ENCODE measurements around the gene CD81. TPM values are rescaled to one million over a fixed set of nuclear protein-coding genes. Genes with fewer than 3 reads are reported as not detected.

The CD81 gene
- total RNA-seq, 1 experiment from 2014 or later = 134 TPM

DNA sequence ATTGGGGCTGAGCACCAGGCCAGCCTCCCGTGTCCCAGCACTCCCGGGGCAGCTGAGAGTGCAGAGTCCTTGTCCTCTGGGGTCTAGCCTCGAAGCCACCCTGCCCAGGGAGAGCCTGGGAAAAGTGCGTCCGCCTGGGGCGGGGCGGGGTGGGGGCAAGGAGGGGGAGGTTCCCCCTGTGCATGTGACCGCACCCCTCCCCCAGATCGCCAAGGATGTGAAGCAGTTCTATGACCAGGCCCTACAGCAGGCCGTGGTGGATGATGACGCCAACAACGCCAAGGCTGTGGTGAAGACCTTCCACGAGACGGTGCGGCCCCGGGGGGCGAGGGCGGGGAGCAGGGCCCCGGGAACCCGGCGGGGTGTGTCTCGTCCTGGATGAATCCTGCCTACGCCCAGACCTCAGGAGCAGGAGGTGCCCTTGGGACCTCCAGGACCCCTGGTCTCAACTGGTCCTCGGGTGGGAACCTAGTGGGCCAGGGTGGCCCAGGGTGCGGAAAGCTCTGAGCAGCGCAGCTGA, 18.2 kb downstream of the CD81 start:
- in situ Hi-C loops (cut with HindIII; ENCODE audit: low pct_unique_long_range_greater_than_20kb, low sequenced_read_pairs) = no loop called here
- DNase-seq (ENCODE audit: low read depth) = no peak

DNA sequence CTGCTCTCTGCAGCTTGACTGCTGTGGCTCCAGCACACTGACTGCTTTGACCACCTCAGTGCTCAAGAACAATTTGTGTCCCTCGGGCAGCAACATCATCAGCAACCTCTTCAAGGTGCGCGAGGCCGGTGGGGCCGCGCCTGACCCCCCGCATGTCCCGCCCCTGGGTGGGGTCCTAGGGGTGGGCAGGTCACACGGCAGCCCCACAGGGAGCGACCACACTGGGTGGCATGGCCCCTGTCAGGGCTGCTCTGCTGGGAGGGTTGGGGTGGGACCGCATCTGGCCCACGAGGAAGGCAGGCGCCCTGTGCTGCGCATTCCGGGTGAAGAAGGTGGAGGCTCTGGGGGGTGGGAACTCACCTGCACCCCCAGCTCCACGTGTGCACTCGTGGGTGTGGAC, 18.7 kb downstream of the CD81 start:
- no peak for DNase-seq (ENCODE audit: low read depth)
- in situ Hi-C loops (cut with HindIII; ENCODE audit: low pct_unique_long_range_greater_than_20kb, low sequenced_read_pairs) = no loop called here

DNA sequence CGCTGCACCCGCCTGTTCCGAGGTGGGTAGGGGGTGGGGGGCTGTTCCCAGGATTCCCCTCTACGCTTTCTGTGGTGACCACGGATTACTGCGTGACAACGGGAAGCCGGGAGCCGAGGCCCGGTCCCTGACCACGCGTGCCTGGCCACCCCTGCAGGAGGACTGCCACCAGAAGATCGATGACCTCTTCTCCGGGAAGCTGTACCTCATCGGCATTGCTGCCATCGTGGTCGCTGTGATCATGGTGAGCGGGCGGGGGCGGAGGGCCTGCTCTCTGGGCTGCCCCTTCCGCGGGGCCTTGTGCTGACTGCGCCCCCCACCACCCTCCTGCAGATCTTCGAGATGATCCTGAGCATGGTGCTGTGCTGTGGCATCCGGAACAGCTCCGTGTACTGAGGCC, 19.4 kb downstream of the CD81 start:
- in situ Hi-C loops (cut with HindIII; ENCODE audit: low pct_unique_long_range_greater_than_20kb, low sequenced_read_pairs) = no loop called here
- no peak for DNase-seq (ENCODE audit: low read depth)

DNA sequence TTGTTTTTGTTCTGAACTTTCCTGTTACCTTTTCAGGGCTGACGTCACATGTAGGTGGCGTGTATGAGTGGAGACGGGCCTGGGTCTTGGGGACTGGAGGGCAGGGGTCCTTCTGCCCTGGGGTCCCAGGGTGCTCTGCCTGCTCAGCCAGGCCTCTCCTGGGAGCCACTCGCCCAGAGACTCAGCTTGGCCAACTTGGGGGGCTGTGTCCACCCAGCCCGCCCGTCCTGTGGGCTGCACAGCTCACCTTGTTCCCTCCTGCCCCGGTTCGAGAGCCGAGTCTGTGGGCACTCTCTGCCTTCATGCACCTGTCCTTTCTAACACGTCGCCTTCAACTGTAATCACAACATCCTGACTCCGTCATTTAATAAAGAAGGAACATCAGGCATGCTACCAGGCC, 19.9 kb downstream of the CD81 start:
- in situ Hi-C loops (cut with HindIII; ENCODE audit: low pct_unique_long_range_greater_than_20kb, low sequenced_read_pairs) = no loop called here
- no peak for DNase-seq (ENCODE audit: low read depth)

DNA sequence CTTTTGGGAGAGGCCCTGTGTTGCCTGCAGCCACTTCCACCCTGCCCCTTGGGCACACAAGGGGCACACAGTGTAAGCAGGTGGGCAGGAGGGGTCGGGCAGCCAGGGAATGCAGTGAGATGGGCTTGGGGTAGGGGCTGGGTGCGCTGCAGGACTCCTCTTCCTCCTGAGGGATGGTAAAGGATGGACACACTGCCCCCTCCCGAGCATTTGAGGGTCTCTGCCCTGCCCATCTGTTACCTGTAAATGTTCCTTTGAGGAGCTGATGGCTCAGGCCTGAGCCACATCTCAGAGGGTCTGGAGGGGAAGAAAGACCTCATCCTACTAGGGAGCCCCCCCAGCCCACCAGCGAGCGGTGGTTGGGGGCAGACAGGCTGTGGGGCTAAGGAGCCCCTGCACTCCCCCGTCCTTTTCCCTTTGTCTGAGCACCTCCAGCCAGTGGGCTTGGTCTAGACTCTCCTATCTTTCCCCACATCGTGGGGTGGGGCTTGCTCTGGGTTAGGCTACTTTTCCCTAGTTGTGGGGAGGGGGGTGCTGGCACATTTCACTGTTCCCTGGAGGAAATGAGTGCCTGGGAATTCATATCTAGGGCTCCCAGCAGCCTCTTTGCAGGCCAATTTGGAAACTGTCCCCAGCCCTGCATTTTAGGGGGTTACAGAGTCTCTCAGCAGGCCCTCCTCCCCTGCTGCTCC, 21.7 kb downstream of the CD81 start:
- in situ Hi-C loops (cut with HindIII; ENCODE audit: low pct_unique_long_range_greater_than_20kb, low sequenced_read_pairs) = no loop called here
- no peak for DNase-seq (ENCODE audit: low read depth)

DNA sequence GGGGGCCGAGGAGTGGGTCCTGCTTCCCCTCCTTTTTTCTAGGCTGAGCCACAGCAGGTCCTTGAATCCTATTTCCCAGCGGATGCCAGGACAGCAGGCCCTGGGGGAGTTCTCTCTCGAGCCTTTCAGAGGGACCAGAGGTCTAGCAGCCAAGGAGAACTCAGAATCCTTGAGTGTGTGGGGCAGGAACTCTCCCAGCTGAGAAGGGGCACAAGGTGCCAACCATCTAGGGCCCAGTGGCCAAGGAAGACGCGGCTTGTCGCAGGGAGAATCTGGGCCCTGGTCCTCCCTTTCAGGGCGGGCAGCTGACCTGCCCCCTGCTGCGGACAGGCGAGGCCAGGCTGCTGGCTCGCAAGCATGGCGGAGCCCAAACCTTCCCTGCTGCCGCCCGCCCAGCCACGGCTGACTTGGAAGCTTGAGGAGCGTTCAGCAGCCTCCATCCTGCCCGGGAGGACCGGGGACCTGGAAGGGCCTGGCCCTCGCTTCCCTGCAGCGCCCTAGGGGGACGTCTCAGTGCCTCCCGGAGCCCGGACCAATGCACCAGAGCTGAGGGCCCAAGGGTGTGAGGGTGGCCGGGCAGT, 22.5 kb downstream of the CD81 start:
- in situ Hi-C loops (cut with HindIII; ENCODE audit: low pct_unique_long_range_greater_than_20kb, low sequenced_read_pairs) = no loop called here
- peak; percentile 12 for DNase-seq (ENCODE audit: low read depth)

DNA sequence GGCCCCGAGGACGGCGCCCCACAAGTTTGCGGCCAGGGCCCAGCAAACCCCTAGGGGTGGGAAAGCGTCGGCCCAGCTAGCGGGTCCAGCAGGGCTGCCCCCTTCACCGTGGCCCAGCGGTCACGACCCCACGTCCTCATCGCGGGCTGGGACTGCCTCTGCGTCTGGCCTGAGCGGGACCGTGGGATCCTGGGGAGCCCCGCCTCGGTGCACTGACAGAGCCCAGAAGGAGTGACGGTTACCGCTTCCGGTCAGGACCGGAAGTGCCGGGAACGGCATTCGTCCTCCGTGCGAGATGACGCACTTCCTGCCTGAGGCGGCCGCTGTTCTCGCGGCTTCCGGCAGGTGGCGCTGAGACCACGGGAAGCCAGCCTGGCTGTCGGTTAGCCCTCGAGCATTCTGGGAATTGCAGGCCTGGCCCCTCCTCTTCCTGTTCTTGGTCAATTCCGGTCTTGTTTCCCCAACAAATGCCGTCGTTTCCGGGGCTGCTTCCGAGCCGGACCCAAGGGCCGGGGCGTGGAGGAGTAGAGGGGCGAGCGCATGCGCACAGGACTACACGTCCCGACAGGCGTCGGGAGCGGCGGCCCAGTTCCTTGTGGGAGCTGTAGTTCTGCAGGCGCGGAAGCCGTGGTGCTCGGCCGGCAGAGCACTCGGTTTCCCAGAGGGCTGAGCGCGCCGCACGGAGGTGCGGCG, 23.1 kb downstream of the CD81 start, which contains the start of gene TSSC4:
TSSC4 (plus strand) TSS at position 682 of the 693 bp plus-strand sequence. CDS start 1,884 bp downstream, outside the sequence.
- in situ Hi-C loops (cut with HindIII; ENCODE audit: low pct_unique_long_range_greater_than_20kb, low sequenced_read_pairs) = no loop called here
- peak; percentile 100 for DNase-seq (ENCODE audit: low read depth)

DNA sequence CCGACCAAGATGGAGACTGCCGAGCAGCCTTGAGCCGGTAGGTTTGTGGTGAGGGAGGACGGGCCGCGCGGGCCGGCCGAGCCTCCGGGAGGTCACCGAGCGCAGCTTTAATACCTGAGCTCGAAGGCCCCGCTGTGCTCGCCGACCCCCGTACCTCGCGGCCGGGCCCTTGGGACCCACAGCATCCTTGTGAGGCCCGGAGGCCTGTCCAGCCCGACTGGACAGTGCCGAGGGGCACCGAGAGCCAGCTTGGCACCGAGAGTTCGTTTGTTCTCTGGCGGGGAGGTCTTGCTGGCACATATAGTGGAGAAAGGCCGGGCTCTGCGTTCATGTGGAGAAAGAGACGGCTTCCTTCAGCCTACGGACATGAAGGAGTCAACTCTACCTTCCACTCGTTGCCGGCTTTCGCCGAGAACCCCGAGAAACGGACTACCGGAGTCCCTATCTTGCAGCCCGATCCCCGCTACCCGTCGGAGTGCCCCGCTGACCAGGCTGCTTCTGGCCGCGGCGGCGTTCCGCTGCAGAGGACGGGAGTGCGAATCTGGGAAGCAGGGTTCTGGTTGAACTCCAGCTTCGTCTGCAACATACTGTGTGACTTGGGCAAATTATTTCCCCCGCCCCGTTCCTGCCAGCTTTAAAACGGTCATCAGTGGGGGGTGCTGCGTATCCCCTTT, 23.8 kb downstream of the CD81 start:
- in situ Hi-C loops (cut with HindIII; ENCODE audit: low pct_unique_long_range_greater_than_20kb, low sequenced_read_pairs) = no loop called here
- DNase-seq (ENCODE audit: low read depth) = no peak

DNA sequence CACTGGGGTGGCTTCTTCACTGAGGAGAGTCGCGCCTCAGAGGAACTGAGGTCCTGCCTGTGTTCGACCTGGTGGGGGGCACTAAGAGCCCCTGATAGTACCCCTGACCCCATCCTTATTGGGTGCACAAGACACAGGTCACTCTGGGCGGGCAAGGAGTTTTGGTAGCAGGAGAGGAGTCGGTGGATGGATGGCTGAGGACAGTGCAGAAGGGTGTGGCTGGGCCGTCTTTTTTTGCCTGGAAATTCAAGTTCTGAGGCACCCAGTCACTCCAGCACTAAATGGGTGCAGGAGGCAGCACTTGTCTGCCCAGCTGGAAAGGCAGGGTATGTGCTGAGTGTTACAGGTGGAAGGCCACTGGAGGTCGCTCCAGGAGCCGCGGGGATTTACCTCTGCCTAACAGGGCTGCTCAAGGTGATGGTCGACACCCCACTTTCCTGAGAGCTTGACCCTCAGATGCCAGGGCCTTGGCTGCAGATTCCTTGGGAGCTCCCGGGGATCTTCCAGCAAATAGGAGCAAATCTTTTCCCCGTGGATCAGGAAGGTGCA, 24.4 kb downstream of the CD81 start:
- DNase-seq (ENCODE audit: low read depth) = no peak
- in situ Hi-C loops (cut with HindIII; ENCODE audit: low pct_unique_long_range_greater_than_20kb, low sequenced_read_pairs) = no loop called here

DNA sequence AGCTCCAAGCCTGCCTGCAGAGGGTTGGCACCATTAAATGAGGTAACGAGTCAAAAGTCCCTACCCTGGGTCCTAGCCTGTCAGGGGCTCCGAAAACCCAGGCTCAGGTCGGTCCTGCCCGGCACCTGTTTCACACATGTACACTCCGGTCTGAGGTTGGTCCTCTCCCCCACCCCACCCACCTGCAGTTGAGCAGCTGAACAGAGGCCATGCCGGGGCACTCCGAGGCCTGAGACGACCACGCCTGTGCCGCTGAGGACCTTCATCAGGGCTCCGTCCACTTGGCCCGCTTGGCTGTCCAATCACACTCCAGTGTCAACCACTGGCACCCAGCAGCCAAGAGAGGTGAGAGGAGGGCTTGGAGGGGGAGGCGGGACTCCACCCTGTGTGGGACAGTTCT, 25.0 kb downstream of the CD81 start:
- in situ Hi-C loops (cut with HindIII; ENCODE audit: low pct_unique_long_range_greater_than_20kb, low sequenced_read_pairs) = no loop called here
- DNase-seq (ENCODE audit: low read depth) = no peak

DNA sequence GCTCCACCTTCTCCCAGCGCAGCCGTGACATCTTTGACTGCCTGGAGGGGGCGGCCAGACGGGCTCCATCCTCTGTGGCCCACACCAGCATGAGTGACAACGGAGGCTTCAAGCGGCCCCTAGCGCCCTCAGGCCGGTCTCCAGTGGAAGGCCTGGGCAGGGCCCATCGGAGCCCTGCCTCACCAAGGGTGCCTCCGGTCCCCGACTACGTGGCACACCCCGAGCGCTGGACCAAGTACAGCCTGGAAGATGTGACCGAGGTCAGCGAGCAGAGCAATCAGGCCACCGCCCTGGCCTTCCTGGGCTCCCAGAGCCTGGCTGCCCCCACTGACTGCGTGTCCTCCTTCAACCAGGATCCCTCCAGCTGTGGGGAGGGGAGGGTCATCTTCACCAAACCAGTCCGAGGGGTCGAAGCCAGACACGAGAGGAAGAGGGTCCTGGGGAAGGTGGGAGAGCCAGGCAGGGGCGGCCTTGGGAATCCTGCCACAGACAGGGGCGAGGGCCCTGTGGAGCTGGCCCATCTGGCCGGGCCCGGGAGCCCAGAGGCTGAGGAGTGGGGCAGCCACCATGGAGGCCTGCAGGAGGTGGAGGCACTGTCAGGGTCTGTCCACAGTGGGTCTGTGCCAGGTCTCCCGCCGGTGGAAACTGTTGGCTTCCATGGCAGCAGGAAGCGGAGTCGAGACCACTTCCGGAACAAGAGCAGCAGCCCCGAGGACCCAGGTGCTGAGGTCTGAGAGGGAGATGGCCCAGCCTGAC, 26.0 kb downstream of the CD81 start:
- DNase-seq (ENCODE audit: low read depth) = no peak
- in situ Hi-C loops (cut with HindIII; ENCODE audit: low pct_unique_long_range_greater_than_20kb, low sequenced_read_pairs) = no loop called here

DNA sequence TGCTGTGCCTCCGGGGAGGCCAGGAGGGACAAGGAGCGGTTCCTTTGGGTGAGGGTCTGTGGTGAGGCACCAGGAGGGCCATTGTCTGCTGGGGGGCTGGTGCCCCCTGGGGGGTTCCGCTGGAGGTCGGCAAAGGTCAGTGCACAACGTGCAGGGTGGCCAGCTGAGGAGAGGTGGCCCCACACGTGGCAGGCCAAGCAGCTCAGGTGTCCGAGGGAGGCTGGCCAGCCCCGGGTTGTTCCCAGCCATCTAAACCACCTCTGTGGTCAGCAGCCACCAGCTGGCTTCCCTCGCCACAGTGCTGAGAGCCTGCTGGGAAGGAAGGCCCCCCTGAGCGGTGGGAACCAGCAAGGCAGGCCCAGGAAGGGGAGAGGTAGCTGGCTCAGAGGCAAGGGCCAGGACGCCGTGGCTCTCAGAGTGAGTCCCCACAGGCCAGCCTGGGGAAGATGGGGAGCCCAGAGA, 27.7 kb downstream of the CD81 start:
- in situ Hi-C loops (cut with HindIII; ENCODE audit: low pct_unique_long_range_greater_than_20kb, low sequenced_read_pairs) = no loop called here
- DNase-seq (ENCODE audit: low read depth) = no peak

DNA sequence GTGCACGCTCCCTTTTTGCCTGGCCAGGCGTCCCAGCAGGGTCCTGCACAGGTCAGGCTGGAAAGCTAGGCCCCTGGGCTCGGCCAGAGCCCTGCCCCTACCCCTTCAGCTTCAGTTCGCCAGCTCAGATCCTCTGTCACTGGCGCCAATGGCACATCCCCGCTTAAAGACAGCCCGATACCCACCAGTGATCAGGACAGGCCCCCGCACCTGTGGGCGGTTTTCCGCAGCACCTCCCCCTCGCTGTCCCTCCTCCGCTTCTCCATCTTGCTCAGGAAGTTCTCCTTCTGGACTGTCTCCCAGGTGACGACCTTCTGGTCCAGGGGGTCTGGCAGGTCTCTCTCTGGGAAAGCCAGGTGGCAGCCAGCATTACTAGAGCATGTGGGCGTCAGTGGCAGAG, 29.3 kb downstream of the CD81 start:
- in situ Hi-C loops (cut with HindIII; ENCODE audit: low pct_unique_long_range_greater_than_20kb, low sequenced_read_pairs) = no loop called here
- DNase-seq (ENCODE audit: low read depth) = no peak

DNA sequence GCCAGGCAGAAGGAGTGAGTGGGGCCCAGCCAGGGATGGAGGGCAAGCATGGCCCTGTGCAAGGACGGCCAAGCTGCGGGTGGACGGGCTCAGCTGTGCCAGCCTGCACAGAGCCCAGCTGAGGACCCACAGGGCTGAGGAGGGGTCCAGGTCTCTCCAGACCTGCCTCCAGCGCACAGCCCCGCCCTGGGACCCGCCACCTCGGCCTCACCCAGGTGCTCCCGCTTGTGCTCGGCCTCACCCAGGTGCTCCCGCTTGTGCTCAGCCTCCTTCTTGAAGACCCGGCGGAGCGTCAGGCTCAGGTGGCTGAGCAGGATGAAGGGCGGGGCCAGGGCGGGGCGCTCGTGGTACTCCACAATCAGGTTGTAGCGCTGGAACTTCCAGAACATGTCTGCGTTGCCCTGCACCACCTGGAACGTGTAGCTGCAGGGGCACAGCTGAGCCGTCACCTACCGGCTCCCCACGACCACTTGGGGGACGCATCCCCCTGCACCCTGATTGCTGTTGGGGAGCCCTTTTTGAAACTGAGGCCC, 29.8 kb downstream of the CD81 start:
- no peak for DNase-seq (ENCODE audit: low read depth)
- in situ Hi-C loops (cut with HindIII; ENCODE audit: low pct_unique_long_range_greater_than_20kb, low sequenced_read_pairs) = no loop called here

DNA sequence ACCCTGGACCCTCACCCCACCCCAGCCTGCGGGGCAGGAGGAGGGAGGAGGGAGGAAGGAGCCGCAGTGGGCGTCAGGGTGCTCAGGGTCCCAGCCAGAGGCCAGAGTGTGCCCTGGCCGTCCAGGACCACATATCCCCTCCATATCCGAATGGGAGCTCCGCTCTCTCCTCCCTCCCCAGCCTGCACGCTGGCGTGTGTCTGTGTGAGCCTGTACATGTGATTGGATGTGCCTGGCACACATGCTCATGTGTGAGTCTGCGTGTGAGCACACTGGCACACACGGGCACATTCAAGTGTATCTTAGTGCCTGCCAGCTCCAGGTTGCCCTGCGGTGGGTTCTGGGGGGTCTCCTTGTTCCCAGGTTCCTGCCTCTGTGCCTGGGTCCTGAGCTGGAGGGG, 31.6 kb downstream of the CD81 start:
- in situ Hi-C loops (cut with HindIII; ENCODE audit: low pct_unique_long_range_greater_than_20kb, low sequenced_read_pairs) = no loop called here
- no peak for DNase-seq (ENCODE audit: low read depth)

DNA sequence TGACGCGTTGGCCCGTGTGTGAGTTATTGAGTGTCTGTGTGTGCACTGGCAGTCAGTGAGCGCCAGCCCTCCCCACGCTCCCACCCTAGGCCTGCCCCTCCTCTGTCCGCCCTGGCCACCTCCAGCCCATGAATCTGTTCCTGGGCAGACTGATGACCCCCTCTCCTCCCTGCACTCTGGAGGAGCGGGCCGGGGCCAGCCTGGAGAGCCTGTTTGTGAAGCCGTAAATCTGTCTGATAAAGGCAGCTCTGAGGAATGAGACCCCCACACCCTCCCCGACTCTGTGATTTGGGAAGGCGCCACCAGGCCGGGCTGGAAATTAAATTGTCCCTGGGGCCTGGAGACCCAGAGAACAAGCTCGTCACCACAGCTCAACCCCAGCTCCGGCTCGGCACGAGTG, 32.0 kb downstream of the CD81 start:
- DNase-seq (ENCODE audit: low read depth) = no peak
- in situ Hi-C loops (cut with HindIII; ENCODE audit: low pct_unique_long_range_greater_than_20kb, low sequenced_read_pairs) = no loop called here

DNA sequence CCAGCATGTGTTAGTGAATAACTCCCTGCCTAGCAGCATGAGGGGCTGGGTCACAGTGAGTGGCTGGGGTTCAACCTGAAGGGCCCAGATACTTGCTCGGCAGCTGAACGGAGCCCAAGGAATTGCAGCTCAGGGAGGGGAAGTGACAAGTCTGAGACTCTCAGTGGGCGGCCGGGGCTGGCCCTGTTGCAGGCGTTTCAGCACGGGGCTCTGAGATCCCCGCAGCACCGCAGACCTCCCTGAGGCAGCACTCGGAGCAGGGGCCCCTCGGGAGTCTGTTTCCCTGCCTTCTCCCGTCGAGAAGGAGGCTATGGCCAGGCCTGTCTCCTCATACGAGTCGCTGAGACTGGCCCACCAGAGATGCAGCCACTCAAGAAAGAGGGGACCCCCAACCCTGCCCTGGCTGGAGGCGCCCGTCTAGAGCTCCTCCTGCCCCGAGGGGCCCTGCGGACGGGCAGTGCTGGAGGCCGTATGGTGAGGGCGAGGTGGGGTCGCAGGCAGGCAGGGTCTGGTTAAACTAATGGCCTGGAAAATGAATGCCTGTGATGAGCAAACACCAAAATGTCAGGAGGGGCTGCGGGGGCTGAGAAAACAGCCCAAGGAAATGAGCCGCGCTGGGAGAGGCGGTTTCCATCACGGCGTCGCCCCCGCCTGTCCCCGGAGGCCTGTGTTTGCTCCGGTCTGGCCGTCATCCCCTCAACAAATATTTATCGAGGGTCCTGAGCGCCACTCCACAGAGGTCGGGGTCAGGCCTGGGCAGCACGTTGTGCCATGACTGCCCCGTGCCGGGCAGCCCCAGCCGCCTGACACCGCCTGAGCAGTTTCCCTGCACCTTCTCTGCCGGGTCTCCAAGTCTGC, 32.7 kb downstream of the CD81 start:
- DNase-seq (ENCODE audit: low read depth) = no peak
- in situ Hi-C loops (cut with HindIII; ENCODE audit: low pct_unique_long_range_greater_than_20kb, low sequenced_read_pairs) = no loop called here
